Large intestine (tissue), 12 donors: Measurements from ENCODE around the gene L3MBTL3. TPM values are rescaled to one million over a fixed set of nuclear protein-coding genes. Genes with fewer than 3 reads are reported as not detected.

Experiments
- DNase-seq, 2 donors: peaks; one replicate each; pipeline versions ENCODE4 v3.0.0 to v3.0.0-alpha.2; 2013
- H3K27ac ChIP-seq: one replicate; pipeline ENCODE4 v1.5.1; 2013; ENCODE audit warnings: low read length
- H3K27me3 ChIP-seq: 2 replicates; pipeline ENCODE4 v1.6.1; 2013; ENCODE audit warnings: low read length; ENCODE audit not compliant: control insufficient read depth, insufficient read depth
- H3K36me3 ChIP-seq: 2 replicates; pipeline ENCODE4 v1.6.1; 2013; ENCODE audit warnings: low read length; ENCODE audit not compliant: control insufficient read depth, insufficient read depth
- H3K4me1 ChIP-seq: one replicate; pipeline ENCODE4 v1.6.1; 2013; ENCODE audit warnings: low read length; ENCODE audit not compliant: control insufficient read depth, insufficient read depth
- H3K4me3 ChIP-seq: one replicate; pipeline ENCODE4 v1.5.1; 2013; ENCODE audit warnings: low read length
- H3K9me3 ChIP-seq: one replicate; pipeline ENCODE4 v1.6.1; 2013; ENCODE audit warnings: mild to moderate bottlenecking, low read depth, low read length, moderate library complexity; ENCODE audit not compliant: control insufficient read depth
- WGBS: methylation state at CpG from one replicate; pipeline ENCODE4 v1.1.5; 2013; ENCODE audit warnings: low lambda C conversion rate; ENCODE audit not compliant: insufficient coverage; 5-methylcytosine and 5-hydroxymethylcytosine counted together
- long read RNA-seq, 11 donors: transcript quantifications; one replicate each; lab custom pipeline, GENCODE V29; 2026
- polyA plus RNA-seq: library from polyadenylated mRNA; unstranded; fragments of 120-200 nt; gene quantifications from one replicate; pipeline ENCODE4 v1.2.1, GENCODE V29; 2013

L3MBTL3 gene
- polyA plus RNA-seq: 9.1 TPM
- long read RNA-seq, donor 1, partial matches to known transcripts: 0 of 1 reads
- long read RNA-seq, donor 1, other reads (novel, unspliced or antisense): 0 of 1 reads
- long read RNA-seq, donor 2: 0 reads
- long read RNA-seq, donor 3, full-length matches to known transcripts: 2 of 2 reads
- long read RNA-seq, donor 3, partial matches to known transcripts: 0 of 2 reads
- long read RNA-seq, donor 3, other reads (novel, unspliced or antisense): 0 of 2 reads
- long read RNA-seq, donor 4: 0 reads
- long read RNA-seq, donor 5, partial matches to known transcripts: 5 of 6 reads
- long read RNA-seq, donor 5, other reads (novel, unspliced or antisense): 0 of 6 reads
- long read RNA-seq, donor 6, full-length matches to known transcripts: 2 of 2 reads
- long read RNA-seq, donor 6, partial matches to known transcripts: 0 of 2 reads
- long read RNA-seq, donor 6, other reads (novel, unspliced or antisense): 0 of 2 reads
- long read RNA-seq, donor 7, partial matches to known transcripts: 5 of 5 reads
- long read RNA-seq, donor 7, other reads (novel, unspliced or antisense): 0 of 5 reads
- long read RNA-seq, donor 8, partial matches to known transcripts: 7 of 7 reads
- long read RNA-seq, donor 8, other reads (novel, unspliced or antisense): 0 of 7 reads
- long read RNA-seq, donor 9, full-length matches to known transcripts: 1 of 1 reads
- long read RNA-seq, donor 9, partial matches to known transcripts: 0 of 1 reads
- long read RNA-seq, donor 9, other reads (novel, unspliced or antisense): 0 of 1 reads
- long read RNA-seq, donor 10, full-length matches to known transcripts: 1 of 10 reads
- long read RNA-seq, donor 10, partial matches to known transcripts: 9 of 10 reads
- long read RNA-seq, donor 10, other reads (novel, unspliced or antisense): 0 of 10 reads
- long read RNA-seq, donor 11: 0 reads

DNA sequence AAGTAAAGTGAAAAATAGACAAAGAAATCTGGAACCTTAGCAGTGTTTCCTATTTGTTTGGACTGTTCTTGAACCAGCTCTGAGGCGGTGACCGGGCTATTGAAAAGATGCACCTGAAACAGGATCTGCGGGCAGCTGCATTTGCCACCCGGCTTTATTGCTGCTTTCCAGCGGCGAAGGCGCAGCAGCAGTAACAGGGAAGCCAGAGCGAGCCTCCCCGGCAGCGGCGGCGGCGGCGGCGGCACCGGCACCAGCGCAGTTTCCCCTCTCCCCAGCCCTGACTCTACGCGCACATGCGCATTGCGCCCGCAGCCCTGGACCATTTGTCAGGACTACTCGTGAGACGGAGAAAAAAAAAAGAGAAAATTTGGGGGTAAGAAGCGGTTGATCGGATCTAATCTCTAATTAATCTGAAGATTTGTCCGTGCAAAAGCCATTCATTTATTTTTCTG is at the start of gene L3MBTL3:
Gene L3MBTL3 (plus strand): TSS at position 290 of the 452 bp plus-strand sequence. CDS start 24,119 bp downstream, outside the sequence.
- peak; percentile 75 to 86 for DNase-seq
- H3K9me3 ChIP-seq: no peaks in the 10 kb centered on the region
- WGBS: no CpG with 5 or more reads among the region's 27 CpGs
- H3K4me1 ChIP-seq: peaks cover 3% of the 10 kb centered on the region
- no peaks in the 10 kb centered on the region for H3K36me3 ChIP-seq
- no peaks in the 10 kb centered on the region for H3K27me3 ChIP-seq
- H3K4me3 ChIP-seq: peak within 1 kb of the TSS; percentile 97
- H3K27ac ChIP-seq: peak within 1 kb of the TSS; percentile 77

DNA sequence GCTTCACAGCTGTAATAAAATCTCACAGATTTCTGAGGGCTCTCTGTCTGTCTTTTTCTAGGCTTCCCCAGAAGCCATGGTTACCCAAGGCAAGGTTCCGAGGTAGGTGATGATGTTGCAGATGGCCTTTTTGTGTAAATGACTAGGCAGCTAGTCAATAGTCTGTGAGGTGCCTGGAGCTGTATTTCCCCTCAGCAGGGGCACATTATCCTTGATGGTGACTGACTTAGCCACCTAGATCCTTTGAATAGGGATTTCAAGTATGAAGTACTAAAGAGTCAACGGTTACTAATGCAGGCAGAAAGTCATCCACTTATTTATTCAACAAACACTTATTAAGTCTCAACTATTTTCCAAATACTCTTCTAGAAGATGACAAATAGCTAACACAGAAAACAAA is 49.3 kb upstream of the L3MBTL3 start:
- peaks cover 3% of the 10 kb centered on the region for H3K27me3 ChIP-seq
- H3K27ac ChIP-seq: no peak overlapping the region
- H3K9me3 ChIP-seq: no peaks in the 10 kb centered on the region
- H3K4me3 ChIP-seq: no peak overlapping the region
- WGBS: 67% methylated on average over 1 of the region's 2 CpGs
- no peaks in the 10 kb centered on the region for H3K4me1 ChIP-seq
- no peaks in the 10 kb centered on the region for H3K36me3 ChIP-seq
- DNase-seq: no peak

DNA sequence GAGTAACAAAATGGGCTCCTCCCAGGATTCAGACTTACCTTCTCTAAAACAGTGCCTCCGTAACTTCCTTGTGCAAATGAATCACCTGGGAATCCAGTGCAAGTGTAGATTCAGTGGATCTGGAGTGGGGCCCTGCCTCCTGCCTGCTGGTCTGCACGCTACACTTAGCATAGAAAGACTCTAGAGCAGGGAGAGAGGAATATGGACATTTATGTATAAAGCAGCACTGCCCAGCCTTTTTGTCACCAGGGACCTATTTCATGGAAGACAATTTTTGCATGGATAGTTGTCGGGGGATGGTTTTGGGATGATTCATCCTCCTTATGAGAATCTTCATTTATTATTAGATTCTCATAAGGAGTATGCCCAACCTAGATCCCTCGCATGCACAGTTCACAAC is 42.3 kb upstream of the L3MBTL3 start:
- Histone ChIP-seq H3K27me3 (peaks cover 2% of the 10 kb centered on the region), H3K36me3 (no peaks in the 10 kb centered on the region), H3K4me1 (no peaks in the 10 kb centered on the region), H3K4me3 (no peak overlapping the region), H3K27ac (no peak overlapping the region), H3K9me3 (no peaks in the 10 kb centered on the region)
- WGBS: 100% methylated on average over 1 of the region's 4 CpGs
- no peak for DNase-seq

DNA sequence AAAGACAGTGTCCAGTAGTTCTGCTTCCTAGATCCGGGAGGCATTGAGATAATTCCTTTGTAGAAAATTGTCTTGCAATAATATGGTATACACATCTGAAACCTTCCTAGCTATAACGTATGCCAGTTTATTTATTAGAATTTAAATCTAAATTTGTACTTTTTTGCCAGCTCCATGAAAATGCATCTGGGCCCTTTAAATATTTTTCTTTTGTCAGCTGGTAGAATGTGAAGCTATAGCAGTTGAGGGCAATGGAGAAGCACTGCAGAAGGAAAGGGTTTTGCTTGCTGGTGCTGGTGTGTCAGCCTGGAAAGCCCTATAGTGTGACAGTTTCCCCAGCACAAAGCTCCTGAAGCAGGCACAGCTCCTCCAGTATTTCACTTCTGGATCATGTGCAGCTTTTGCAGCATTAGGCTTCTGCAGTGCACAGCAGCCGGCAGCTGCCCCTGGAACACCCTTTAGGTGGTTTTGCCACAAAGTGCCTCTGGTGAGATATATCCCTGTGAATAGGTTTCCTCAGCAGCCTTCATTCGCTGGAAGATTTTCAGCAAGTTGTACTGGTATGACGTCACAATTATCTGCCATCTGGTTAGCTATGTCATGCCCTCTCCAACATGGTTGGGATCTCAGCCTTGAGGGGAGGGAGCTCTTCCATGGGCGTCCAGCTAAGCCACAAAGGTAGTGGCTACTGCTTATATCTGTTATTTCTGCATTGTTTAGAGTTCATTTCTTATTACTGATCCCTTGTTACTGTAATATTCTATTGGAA is 40.0 kb upstream of the L3MBTL3 start:
- no peaks in the 10 kb centered on the region for H3K4me1 ChIP-seq
- no peak for DNase-seq
- H3K9me3 ChIP-seq: no peaks in the 10 kb centered on the region
- H3K27ac ChIP-seq: no peak overlapping the region
- no peaks in the 10 kb centered on the region for H3K36me3 ChIP-seq
- no peaks in the 10 kb centered on the region for H3K27me3 ChIP-seq
- no peak overlapping the region for H3K4me3 ChIP-seq
- 100% methylated on average over 2 of the region's 6 CpGs for WGBS

DNA sequence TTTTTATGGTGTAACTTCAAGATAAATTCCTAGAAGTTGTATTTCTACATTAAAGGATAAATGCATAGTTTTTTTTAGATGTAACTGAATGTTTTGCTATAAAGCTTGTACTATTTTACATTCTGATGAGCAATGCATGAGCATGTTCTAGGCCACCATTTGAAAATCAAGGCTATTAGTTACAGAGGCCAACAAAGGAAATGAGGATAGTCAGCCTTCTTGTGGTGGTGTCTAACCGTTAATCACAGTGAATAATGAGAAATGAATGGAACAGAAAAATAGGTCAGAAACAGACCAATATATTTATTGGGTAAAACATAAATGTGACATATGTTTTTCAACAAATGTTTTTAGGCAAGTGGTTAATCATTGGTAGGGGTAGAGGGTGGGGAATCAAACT is 37.6 kb upstream of the L3MBTL3 start:
- 100% methylated on average over 1 of the region's 1 CpG for WGBS
- H3K9me3 ChIP-seq: no peaks in the 10 kb centered on the region
- no peaks in the 10 kb centered on the region for H3K4me1 ChIP-seq
- H3K27ac ChIP-seq: no peak overlapping the region
- no peak for DNase-seq
- no peaks in the 10 kb centered on the region for H3K27me3 ChIP-seq
- H3K4me3 ChIP-seq: no peak overlapping the region
- no peaks in the 10 kb centered on the region for H3K36me3 ChIP-seq

DNA sequence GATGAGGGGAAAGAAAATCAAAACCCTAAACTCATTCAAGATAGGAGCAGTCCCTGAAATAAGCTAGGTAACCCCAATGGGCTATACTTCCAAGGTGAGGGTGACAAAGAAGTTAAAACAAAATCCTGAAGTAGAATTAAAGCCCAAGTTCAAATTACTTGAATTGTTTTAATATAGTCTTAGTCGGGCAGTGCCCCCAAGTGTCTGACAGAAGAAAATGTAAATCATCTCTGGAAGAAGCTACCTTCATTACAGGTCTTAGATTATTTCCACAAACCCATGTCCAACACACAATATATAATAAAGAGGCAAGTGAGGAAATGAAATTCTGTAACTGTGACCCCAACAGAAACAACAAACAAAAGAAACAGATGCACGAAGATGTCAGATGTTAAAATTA is 36.8 kb upstream of the L3MBTL3 start:
- Histone ChIP-seq H3K27ac (no peak overlapping the region), H3K9me3 (no peaks in the 10 kb centered on the region), H3K4me3 (no peak overlapping the region), H3K27me3 (no peaks in the 10 kb centered on the region), H3K4me1 (no peaks in the 10 kb centered on the region), H3K36me3 (no peaks in the 10 kb centered on the region)
- DNase-seq: no peak
- 76% methylated on average over 2 of the region's 2 CpGs for WGBS

DNA sequence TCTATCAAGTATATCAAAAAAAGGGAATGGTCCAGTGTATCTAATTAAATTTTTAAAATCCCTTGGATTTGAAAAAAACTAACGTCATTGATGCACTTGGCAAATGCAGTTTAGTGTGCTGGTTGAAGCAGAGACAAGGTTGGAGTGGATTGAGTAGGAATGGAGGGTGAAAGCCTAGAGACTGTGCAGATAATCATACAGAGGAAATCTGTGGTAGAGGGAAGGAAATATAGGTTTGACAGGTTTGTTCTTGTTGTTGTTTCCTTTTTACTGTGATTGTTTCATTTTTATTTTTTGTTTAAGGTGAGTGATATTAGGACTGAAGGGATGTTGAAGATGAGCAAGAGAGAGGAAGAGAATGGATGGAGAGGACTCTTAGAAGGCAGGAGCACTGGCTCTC is 29.0 kb upstream of the L3MBTL3 start:
- no CpG with 5 or more reads among the region's 1 CpG for WGBS
- no peaks in the 10 kb centered on the region for H3K36me3 ChIP-seq
- H3K27ac ChIP-seq: no peak overlapping the region
- no peaks in the 10 kb centered on the region for H3K27me3 ChIP-seq
- no peak overlapping the region for H3K4me3 ChIP-seq
- no peaks in the 10 kb centered on the region for H3K9me3 ChIP-seq
- no peaks in the 10 kb centered on the region for H3K4me1 ChIP-seq
- no peak for DNase-seq

DNA sequence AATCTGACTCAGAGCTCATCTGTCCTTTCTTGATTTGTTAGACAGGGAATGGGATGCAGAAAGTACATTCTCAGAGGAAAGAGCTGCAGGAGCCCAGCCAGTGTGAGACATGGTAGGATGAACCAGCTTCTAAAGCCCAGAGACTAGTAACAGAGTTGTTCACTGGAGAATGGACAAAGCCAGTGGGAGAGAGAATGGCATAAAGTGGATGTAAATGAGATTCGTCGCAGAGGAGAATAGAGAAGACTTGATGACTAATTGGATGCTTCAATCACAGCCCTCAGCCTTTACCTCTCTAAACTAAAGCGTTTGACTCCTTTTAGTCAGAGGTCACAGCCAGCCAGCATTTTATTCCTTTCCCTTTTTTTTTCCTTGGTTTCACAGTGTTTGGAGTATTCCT is 25.5 kb upstream of the L3MBTL3 start:
- no peaks in the 10 kb centered on the region for H3K9me3 ChIP-seq
- H3K4me3 ChIP-seq: no peak overlapping the region
- no peaks in the 10 kb centered on the region for H3K36me3 ChIP-seq
- H3K27me3 ChIP-seq: no peaks in the 10 kb centered on the region
- no peaks in the 10 kb centered on the region for H3K4me1 ChIP-seq
- no peak for DNase-seq
- no peak overlapping the region for H3K27ac ChIP-seq
- WGBS: 88% methylated on average over 2 of the region's 3 CpGs

DNA sequence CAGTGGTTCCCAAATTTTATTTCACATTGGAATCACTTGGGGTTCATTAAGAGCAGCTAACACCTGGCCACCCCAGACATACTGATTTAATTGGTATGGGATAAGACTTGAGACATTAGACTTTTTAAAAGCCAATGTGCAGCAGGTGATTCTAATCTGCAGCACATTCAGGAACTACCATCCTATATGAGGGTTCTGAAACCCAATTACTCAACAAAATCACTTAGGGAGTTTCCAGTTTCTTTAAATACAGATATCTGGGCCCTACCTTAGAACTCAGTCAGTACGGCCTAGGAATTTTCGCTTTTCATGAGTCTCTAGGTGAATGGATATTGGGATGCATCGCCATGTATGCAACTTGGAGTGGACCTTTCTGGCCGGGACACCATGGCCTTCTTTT is 24.0 kb upstream of the L3MBTL3 start:
- Histone ChIP-seq H3K4me1 (no peaks in the 10 kb centered on the region), H3K27ac (no peak overlapping the region), H3K9me3 (no peaks in the 10 kb centered on the region), H3K36me3 (no peaks in the 10 kb centered on the region), H3K4me3 (no peak overlapping the region), H3K27me3 (no peaks in the 10 kb centered on the region)
- no CpG with 5 or more reads among the region's 4 CpGs for WGBS
- DNase-seq: no peak

DNA sequence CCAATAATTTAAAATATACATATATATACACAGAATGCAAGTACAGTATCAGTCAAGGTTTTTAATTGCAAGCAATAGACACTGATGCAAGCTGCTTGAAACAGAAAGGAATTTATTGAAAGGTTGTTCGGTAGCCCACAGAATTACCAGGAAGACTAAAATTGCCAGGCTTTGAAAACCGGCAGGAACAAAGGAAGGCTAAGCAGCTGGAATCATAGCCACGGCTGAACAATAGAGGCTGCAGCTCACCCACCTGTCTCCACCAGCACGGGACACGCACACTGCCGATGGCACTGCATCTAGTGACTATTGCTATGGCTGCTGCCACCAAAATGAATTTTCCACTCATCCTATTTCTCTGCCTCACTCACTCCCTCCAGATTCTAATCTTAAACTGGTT is 22.0 kb upstream of the L3MBTL3 start:
- no peak for DNase-seq
- no peaks in the 10 kb centered on the region for H3K36me3 ChIP-seq
- WGBS: no CpG with 5 or more reads among the region's 6 CpGs

More for the DNA sequence above, 22.0 kb upstream of the L3MBTL3 start:
- Histone ChIP-seq H3K4me3 (no peak overlapping the region), H3K9me3 (no peaks in the 10 kb centered on the region), H3K27ac (no peak overlapping the region), H3K4me1 (no peaks in the 10 kb centered on the region), H3K27me3 (no peaks in the 10 kb centered on the region)
